Neural cell (in vitro differentiated cells): ENCODE data around the gene CTCF. TPM values are rescaled to one million over a fixed set of nuclear protein-coding genes. Genes with fewer than 3 reads are reported as not detected.

Source experiments
- H2AFZ ChIP-seq: fragments of 200-600, 300-800 bp; sonication (generic), shearing (Covaris generic); 2 replicates; pipeline ENCODE4 v1.6.0; 2014; ENCODE audit warnings: low read depth, mild to moderate bottlenecking, antibody characterized with exemption, low read length, moderate library complexity
- H3F3A ChIP-seq: fragments of 200-600 bp; shearing (Covaris generic); 2 replicates; pipeline ENCODE4 v1.6.1; 2016; ENCODE audit warnings: mild to moderate bottlenecking, moderate library complexity, mixed read lengths, antibody characterized with exemption, low read length; ENCODE audit not compliant: insufficient read depth, poor library complexity, severe bottlenecking
- H3K27ac ChIP-seq: fragments of 200-600, 300-800 bp; sonication (generic), shearing (Covaris generic); 2 replicates; pipeline ENCODE4 v1.5.1; 2014; ENCODE audit warnings: mild to moderate bottlenecking, low read length, moderate library complexity
- H3K27me3 ChIP-seq: fragments of 300-800, 200-600 bp; sonication (generic), shearing (Covaris generic); 2 replicates; pipeline ENCODE4 v1.6.0; 2014; ENCODE audit warnings: mild to moderate bottlenecking, low read depth, low read length, moderate library complexity; ENCODE audit not compliant: insufficient read depth
- H3K36me3 ChIP-seq: fragments of 300-800, 200-600 bp; sonication (generic), shearing (Covaris generic); 2 replicates; pipeline ENCODE4 v1.5.1; 2014; ENCODE audit warnings: mild to moderate bottlenecking, antibody characterized with exemption, low read length, moderate library complexity; ENCODE audit not compliant: insufficient read depth
- H3K4me2 ChIP-seq: fragments of 300-800, 200-600 bp; sonication (generic), shearing (Covaris generic); 2 replicates; pipeline ENCODE4 v1.6.0; 2014; ENCODE audit warnings: mild to moderate bottlenecking, low read length
- H3K4me3 ChIP-seq: fragments of 300-800, 200-600 bp; sonication (generic), shearing (Covaris generic); 2 replicates; pipeline ENCODE4 v1.5.1; 2014; ENCODE audit warnings: mild to moderate bottlenecking, low read length, moderate library complexity
- H3K79me2 ChIP-seq: fragments of 200-600 bp; shearing (Covaris generic); replicated peaks from 2 replicates; pipeline ENCODE4 v1.6.0; 2014; ENCODE audit warnings: mild to moderate bottlenecking, low read length, moderate library complexity; ENCODE audit not compliant: insufficient read depth
- H3K9ac ChIP-seq: fragments of 300-800, 200-600 bp; sonication (generic), shearing (Covaris generic); 2 replicates; pipeline ENCODE4 v1.6.1; 2016; ENCODE audit warnings: mild to moderate bottlenecking, low read length, mixed read lengths
- H3K9me2 ChIP-seq: fragments of 200-600 bp; shearing (Covaris generic); 2 replicates; pipeline ENCODE4 v1.6.1; 2016; ENCODE audit warnings: mild to moderate bottlenecking, low read length, mixed read lengths; ENCODE audit not compliant: insufficient read depth
- H3K9me3 ChIP-seq: fragments of 200-600, 300-800 bp; sonication (generic), shearing (Covaris generic); 2 replicates; pipeline ENCODE4 v1.6.1; 2016; ENCODE audit warnings: mild to moderate bottlenecking, mixed run types, low read length, moderate library complexity, mixed read lengths
- H4K20me1 ChIP-seq: fragments of 200-600 bp; shearing (Covaris generic); 2 replicates; pipeline ENCODE4 v1.6.1; 2016; ENCODE audit warnings: mild to moderate bottlenecking, mixed run types; ENCODE audit not compliant: insufficient read depth
- EP300 ChIP-seq: fragments of 450-650 bp; conservative IDR thresholded peaks from 2 replicates; pipeline ENCODE4 v1.6.1; 2014; ENCODE audit warnings: antibody characterized with exemption, mild to moderate bottlenecking, moderate library complexity; ENCODE audit not compliant: poor library complexity, severe bottlenecking
- EZH2 ChIP-seq: fragments of 200-600, 300-800 bp; shearing (Covaris generic), sonication (generic); IDR thresholded peaks from 2 replicates; pipeline ENCODE4 v1.6.1; 2014; ENCODE audit warnings: antibody characterized with exemption, low read length, borderline replicate concordance, mild to moderate bottlenecking; ENCODE audit not compliant: insufficient read depth, poor library complexity, severe bottlenecking
- MXI1 ChIP-seq: fragments of 450-650 bp; conservative IDR thresholded peaks from 2 replicates; pipeline ENCODE4 v1.6.1; 2014; ENCODE audit warnings: antibody characterized with exemption, mild to moderate bottlenecking; ENCODE audit not compliant: poor library complexity, severe bottlenecking
- POLR2AphosphoS5 ChIP-seq: IDR thresholded peaks from 2 replicates; pipeline ENCODE4 v1.6.1; 2012
- RAD21 ChIP-seq: fragments of 450-650 bp; conservative IDR thresholded peaks from 2 replicates; pipeline ENCODE4 v1.6.1; 2014; ENCODE audit warnings: antibody characterized with exemption, mild to moderate bottlenecking, moderate library complexity
- SMC3 ChIP-seq: fragments of 450-650 bp; conservative IDR thresholded peaks from 2 replicates; pipeline ENCODE4 v1.6.1; 2014; ENCODE audit warnings: antibody characterized with exemption, mild to moderate bottlenecking, moderate library complexity; ENCODE audit not compliant: poor library complexity
- TAF1 ChIP-seq: IDR thresholded peaks from 2 replicates; pipeline ENCODE4 v1.6.1; 2012; ENCODE audit warnings: low read depth
- polyA plus RNA-seq: library from polyadenylated mRNA; depleted of rRNA; stranded (reverse); fragments of >200 nt; gene quantifications from 2 replicates; pipeline ENCODE4 v1.2.3, GENCODE V29; 2014
- TF ChIP-seq, protein P1 (sequence below): IDR thresholded peaks from 2 replicates; pipeline ENCODE4 v1.6.1; 2012; ENCODE audit warnings: borderline replicate concordance
- TF ChIP-seq, protein P2 (sequence below): fragments of 450-650 bp; IDR thresholded peaks from 2 replicates; pipeline ENCODE4 v1.5.1; 2014; ENCODE audit warnings: antibody characterized with exemption, mild to moderate bottlenecking, moderate library complexity; ENCODE audit not compliant: poor library complexity, severe bottlenecking

CTCF gene
- polyA plus RNA-seq, 1 donor from 2014 or later = 42.8 TPM

DNA sequence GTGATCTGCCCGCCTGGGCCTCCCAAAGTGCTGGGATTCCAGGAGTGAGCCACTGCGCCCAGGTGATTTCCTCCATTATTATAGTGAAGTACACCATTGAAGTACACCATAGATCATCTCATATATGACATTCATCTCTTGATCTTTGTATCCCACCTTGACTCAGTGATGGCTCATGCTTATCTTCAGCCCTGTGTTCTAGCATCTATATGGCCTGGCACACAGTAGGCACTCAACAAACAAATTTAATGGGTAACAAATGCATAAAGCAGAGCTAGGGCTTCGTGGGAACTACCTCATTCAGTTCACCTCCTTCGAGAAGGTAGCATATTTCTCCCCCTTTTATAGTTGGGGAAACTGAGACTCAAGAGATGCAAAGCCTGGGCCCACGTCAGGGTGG, 103.3 kb downstream of the CTCF start:
- H3K9me3 ChIP-seq = no peaks in the 10 kb centered on the region
- H4K20me1 ChIP-seq = no peaks in the 10 kb centered on the region
- no peaks in the 10 kb centered on the region for H3K27me3 ChIP-seq
- peaks cover 3% of the 10 kb centered on the region for H3K79me2 ChIP-seq
- no peak overlapping the region for H2AFZ ChIP-seq
- H3K9ac ChIP-seq = no peak overlapping the region
- no peaks in the 10 kb centered on the region for H3K9me2 ChIP-seq
- no peak for TF ChIP-seq POLR2AphosphoS5
- no peak for TF ChIP-seq MXI1
- TF ChIP-seq, protein P1, sequence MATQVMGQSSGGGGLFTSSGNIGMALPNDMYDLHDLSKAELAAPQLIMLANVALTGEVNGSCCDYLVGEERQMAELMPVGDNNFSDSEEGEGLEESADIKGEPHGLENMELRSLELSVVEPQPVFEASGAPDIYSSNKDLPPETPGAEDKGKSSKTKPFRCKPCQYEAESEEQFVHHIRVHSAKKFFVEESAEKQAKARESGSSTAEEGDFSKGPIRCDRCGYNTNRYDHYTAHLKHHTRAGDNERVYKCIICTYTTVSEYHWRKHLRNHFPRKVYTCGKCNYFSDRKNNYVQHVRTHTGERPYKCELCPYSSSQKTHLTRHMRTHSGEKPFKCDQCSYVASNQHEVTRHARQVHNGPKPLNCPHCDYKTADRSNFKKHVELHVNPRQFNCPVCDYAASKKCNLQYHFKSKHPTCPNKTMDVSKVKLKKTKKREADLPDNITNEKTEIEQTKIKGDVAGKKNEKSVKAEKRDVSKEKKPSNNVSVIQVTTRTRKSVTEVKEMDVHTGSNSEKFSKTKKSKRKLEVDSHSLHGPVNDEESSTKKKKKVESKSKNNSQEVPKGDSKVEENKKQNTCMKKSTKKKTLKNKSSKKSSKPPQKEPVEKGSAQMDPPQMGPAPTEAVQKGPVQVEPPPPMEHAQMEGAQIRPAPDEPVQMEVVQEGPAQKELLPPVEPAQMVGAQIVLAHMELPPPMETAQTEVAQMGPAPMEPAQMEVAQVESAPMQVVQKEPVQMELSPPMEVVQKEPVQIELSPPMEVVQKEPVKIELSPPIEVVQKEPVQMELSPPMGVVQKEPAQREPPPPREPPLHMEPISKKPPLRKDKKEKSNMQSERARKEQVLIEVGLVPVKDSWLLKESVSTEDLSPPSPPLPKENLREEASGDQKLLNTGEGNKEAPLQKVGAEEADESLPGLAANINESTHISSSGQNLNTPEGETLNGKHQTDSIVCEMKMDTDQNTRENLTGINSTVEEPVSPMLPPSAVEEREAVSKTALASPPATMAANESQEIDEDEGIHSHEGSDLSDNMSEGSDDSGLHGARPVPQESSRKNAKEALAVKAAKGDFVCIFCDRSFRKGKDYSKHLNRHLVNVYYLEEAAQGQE = no peak
- no peak for TF ChIP-seq EP300
- TF ChIP-seq SMC3 = no peak
- no peak for TF ChIP-seq RAD21
- TF ChIP-seq, protein P2, sequence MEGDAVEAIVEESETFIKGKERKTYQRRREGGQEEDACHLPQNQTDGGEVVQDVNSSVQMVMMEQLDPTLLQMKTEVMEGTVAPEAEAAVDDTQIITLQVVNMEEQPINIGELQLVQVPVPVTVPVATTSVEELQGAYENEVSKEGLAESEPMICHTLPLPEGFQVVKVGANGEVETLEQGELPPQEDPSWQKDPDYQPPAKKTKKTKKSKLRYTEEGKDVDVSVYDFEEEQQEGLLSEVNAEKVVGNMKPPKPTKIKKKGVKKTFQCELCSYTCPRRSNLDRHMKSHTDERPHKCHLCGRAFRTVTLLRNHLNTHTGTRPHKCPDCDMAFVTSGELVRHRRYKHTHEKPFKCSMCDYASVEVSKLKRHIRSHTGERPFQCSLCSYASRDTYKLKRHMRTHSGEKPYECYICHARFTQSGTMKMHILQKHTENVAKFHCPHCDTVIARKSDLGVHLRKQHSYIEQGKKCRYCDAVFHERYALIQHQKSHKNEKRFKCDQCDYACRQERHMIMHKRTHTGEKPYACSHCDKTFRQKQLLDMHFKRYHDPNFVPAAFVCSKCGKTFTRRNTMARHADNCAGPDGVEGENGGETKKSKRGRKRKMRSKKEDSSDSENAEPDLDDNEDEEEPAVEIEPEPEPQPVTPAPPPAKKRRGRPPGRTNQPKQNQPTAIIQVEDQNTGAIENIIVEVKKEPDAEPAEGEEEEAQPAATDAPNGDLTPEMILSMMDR = no peak
- no peak for TF ChIP-seq TAF1
- H3K27ac ChIP-seq = no peak overlapping the region
- H3F3A ChIP-seq = no peaks in the 10 kb centered on the region
- no peak overlapping the region for H3K4me2 ChIP-seq
- H3K4me3 ChIP-seq = peak overlapping the region; percentile 70
- H3K36me3 ChIP-seq = no peaks in the 10 kb centered on the region

DNA sequence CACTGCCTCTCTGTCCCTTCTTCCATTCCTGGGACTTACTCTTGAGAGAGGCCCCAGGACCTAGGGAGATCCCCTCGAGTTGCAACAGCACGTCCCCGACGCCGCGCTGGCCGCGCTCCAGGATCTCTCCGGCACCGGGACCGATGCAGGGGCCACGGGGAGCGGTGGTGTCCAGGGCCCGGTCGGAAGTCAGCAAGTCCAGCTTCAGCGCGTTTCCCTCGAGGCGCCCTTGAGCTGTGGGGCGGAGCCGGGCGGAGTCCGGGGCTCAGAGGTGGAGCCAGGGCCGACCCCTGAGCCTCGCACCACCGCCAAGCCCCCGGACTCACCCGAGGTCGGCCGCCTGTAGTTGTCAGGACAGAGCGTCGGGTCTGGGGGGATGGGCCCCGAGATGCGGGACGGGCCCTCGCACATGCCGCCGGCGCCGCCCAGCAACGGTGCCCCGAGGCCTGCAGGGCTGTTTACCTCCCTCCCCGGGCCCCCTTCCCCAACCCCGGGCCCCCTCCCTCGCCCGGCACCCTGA, 103.8 kb downstream of the CTCF start:
- no peaks in the 10 kb centered on the region for H3K36me3 ChIP-seq
- H3F3A ChIP-seq = no peaks in the 10 kb centered on the region
- peaks cover 3% of the 10 kb centered on the region for H3K79me2 ChIP-seq
- peak overlapping the region; percentile 70 for H3K4me3 ChIP-seq
- H3K9me3 ChIP-seq = no peaks in the 10 kb centered on the region
- H3K4me2 ChIP-seq = no peak overlapping the region
- H2AFZ ChIP-seq = no peak overlapping the region
- H3K27ac ChIP-seq = no peak overlapping the region
- TF ChIP-seq POLR2AphosphoS5 (no peak), SMC3 (no peak), EP300 (no peak), EZH2 (no peak), TAF1 (no peak), RAD21 (no peak), MXI1 (no peak)
- TF ChIP-seq, protein P2 = no peak
- TF ChIP-seq, protein P1 = no peak
- H3K9me2 ChIP-seq = no peaks in the 10 kb centered on the region
- H3K9ac ChIP-seq = peak overlapping the region; percentile 57
- no peaks in the 10 kb centered on the region for H3K27me3 ChIP-seq
- H4K20me1 ChIP-seq = no peaks in the 10 kb centered on the region
